ENCODE measurements around the gene CHCHD4.

The CHCHD4 gene

DNA sequence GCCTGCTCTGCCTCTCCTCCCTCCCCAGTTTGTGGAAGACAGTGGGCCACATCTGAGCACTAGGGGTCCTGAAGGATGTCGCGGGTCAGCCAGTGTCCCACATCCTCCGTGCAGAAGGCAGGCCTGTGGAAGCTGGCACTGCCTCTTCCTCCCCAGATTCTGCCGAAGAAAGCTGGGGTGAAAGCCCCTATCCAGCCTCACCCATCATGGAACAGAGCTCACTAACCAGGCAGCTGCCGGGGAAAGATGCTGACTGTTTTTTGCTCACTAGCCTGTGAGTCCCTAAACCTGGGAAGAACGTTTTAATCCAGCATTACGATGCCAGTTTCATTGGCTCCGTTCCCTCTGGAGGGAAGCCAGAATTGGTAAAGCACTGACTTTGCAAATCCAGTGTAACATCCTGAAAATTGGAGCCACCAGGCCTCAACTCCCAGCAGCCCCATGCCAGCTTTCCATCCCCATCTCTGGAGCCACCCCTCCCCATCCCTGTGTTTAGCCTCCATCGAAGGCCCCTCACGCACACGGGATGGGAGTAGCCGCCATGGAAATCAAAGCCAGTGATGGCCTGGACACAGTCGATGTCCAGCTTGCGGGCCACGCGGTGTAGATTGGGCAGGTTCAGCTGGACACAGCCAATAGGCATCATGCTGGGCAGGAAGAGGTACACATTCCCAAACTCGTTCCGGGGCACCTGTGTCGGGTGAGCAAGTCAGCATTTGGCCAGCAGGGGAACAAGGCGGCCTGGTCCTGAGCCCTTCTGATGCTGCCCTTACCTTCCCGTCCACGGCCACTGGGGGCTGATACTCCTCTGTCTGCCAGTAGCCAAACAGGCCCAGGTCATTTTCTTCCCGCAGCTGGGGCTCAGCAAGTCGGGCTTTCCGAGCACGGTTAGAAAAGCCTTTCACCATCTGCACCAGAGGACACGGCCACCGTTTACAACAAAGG lies 23.6 kb upstream of the CHCHD4 start:
- no peak for DNase-seq

- DNase-seq = no peak
Observed at GRCh38 chr3:14147617-14148016, 22.9 kb upstream of the CHCHD4 start.

GRCh38 chr3:14147066-14147435 lies 22.4 kb upstream of the CHCHD4 start:
- no peak for DNase-seq

GRCh38 chr3:14146381-14147065 lies 21.9 kb upstream of the CHCHD4 start:
- no peak for DNase-seq

- DNase-seq = no peak
Observed at GRCh38 chr3:14145670-14146380, 21.2 kb upstream of the CHCHD4 start.

- DNase-seq = no peak
Observed at GRCh38 chr3:14145236-14145635, 20.6 kb upstream of the CHCHD4 start.

DNA sequence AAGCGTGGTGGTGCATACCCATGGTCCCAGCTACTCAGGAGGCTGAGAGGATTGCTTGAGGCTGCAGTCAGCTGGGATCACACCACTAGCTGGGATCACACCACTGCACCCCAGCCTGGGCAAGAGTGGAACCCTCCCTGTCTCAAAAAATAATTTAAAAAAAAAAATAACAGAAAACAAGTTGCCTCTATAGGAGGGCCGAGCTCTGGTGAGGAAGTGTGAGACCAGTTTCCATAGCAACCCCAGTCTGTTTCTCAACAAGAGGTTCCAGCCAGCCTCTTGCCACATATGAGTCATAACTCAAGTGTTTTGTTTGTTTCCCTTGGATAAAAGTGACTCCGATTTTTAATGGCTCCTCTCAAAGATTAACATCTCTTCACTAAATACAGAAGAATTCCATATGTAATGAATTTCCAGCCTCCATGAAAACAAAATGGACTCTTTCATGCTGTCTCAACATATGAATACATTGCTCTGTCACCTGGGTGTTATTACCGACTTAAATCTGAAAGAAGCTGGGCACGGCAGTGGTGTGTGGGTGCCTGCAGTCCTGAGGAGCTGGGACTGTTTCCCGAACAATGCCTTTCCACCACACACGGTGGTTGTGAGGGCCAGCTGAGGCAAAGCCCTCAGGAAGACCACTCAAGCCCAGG lies 19.9 kb upstream of the CHCHD4 start:
- DNase-seq = peak; percentile 61

- no peak for DNase-seq
Observed at GRCh38 chr3:14143271-14144225, 18.9 kb upstream of the CHCHD4 start.

DNA sequence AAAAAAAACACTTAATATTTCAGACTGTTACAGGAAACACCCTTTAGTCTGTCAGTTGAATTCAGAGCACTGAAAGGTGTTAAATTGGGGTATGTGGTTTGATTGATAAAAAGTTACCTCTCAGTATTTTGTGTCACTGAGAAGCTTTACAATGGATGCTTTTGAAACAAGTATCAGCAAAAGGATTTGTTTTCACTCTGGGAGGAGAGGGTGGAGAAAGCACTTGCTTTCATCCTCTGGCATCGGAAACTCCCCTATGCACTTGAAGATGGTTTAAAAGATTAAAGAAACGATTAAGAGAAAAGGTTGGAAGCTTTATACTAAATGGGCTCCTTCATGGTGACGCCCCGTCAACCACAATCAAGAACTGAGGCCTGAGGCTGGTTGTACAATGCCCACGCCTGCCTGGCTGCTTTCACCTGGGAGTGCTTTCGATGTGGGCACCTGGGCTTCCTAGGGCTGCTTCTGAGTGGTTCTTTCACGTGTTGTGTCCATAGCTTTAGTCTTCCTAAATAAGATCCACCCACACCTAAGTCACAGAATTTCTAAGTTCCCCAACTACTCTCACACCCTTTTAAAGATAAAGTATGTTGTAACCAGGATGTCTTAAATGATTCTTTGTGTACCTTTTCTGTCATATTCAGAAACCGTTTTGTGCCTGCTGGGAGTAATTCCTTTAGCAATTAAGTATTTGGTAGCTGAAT lies 18.0 kb upstream of the CHCHD4 start:
- DNase-seq = peak; percentile 35

GRCh38 chr3:14141602-14142341 lies 17.1 kb upstream of the CHCHD4 start:
- no peak for DNase-seq

- DNase-seq = no peak
Observed at GRCh38 chr3:14141144-14141543, 16.5 kb upstream of the CHCHD4 start.

DNA sequence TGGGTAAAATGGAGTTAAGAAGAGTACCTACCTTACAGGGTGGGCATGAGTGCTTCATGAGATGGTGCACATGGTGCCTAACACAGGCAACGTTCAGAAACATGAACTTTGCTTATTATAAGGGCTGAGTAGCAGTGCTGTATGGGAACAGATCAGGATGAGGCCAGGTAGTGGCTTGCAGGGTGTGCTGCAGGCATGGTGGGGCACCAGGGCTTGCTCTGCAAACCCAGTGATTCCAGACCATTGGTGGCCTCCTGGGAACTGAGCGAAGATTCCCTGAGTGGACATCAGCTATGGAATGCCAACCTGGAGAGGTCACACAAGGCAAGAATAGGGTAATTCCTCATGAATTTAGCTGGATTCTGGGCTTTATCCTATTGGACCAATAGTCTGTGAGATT lies 16.0 kb upstream of the CHCHD4 start:
- DNase-seq = no peak

- DNase-seq = no peak
Observed at GRCh38 chr3:14139771-14140170, 15.1 kb upstream of the CHCHD4 start.

DNA sequence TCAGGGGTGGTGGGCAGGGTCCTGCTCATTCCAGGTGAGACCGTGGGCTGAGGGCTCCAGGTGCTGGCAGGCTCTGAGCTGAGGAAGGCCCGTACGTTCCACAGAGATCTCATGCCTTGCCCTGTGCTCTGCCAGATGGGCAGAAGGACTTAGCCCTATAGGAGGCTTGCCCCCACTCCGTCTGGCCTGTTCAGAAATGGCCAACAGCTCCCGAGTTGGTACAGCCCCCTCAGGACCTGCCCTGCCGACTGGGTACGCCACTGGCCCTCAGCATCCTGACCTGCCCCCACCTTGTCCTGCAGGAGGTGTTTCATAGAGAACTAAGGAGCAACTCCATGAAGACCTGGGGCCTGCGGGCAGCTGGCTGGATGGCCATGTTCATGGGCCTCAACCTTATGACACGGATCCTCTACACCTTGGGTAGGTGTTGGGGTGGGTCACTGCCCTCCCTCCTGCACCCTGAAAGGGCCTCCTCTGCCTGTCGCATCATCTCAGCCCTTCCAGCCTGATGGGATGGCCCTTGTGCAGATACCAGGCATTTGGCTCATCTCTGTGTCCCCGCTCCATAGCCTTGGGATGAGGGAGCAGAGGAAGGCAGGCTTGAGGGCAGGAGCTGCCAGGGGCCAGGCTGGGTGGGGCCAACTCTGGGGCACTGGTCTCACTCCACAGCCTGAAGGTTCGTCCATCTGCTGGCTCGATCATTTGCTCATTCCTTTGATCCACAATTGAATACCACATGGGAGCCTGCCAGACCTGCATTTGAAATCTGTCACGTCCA lies 14.4 kb upstream of the CHCHD4 start:
- DNase-seq = no peak

DNA sequence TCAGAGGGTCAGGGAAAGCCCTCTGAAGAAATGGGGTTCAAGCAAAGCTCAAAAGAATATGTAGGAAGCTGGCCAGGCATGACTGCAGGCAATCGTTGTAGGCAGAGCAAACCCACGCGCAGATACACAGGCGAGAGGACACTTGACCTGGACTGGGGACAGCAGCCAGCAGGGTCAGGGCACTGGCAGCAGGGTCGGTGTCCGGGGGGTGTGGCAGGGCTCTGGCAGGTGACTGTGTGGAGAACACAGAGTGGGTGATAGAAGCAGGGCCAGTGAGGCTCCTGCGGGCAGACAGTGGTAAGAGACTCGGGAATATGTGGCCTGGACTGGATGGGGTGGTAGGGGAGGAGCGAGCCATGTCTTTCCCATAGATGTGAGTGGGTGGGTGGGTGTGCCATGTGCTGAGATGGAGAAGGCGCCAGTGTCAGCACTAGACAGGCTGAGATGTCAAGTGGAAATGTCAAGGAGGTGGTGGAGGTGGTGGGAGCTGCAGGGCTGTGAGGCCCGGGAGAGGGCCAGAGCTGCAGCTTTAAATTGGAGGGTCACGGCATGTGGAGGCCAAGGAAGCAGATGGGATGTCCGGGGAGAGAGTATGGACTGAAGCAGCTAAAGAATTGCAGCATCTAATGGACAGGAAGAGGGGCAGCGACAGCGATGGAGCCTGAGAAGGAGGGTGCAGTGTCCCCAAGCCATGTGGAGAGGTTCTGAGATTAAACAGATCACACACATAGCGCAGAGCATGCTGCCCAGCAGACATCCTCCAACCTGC lies 13.6 kb upstream of the CHCHD4 start:
- DNase-seq = no peak

- DNase-seq = no peak
Observed at GRCh38 chr3:14137445-14137844, 12.8 kb upstream of the CHCHD4 start.

DNA sequence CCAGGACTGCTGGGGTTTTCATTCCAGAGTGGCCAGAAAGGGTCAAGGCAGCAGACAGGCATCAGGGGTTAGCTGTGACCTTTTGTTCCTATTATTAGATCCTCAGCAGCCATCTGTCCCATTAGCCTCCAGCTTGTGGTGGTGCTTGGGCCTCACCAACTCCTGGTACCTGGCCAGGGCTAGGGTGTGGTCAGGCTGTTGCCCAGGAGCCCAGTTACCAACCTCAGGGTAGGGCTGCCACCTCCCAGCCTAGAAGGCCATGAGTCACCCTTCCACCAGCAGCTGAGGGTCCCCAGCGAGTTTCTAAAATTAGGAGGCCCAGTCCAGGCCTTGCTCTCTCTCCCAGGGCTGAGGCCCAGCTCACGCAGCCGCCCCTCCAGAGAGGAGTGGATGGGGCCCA lies 12.3 kb upstream of the CHCHD4 start:
- no peak for DNase-seq

- DNase-seq = no peak
Observed at GRCh38 chr3:14135581-14135980, 10.9 kb upstream of the CHCHD4 start.

DNA sequence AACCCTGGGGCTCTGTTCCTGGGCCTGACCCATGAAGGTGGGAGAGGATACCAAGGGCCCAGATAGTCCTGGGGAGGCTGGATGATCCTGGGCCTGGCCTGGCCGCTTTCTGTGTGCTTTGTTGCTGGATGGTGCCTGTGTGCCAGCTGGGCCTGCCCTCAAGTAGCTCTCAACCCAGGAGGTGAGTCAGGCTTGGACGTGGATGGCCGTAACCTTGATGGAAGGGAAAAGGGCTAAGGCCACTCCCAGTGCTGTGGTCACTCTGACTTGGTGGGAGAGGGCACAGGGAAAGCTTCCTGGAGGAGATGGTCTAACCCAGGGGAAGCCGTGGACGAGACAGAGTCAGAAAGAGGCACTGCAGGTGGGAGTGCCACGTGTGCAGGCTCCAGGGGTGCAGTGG lies 9.6 kb upstream of the CHCHD4 start:
- DNase-seq = no peak
